PC-9 (cell line): ENCODE data around the gene SPIN2B. TPM values are rescaled to one million over a fixed set of nuclear protein-coding genes. Genes with fewer than 3 reads are reported as not detected.
A peak's percentile ranks its signal among the peaks of the same experiment; 100 is the strongest.
"Not testable (repeated sequence)": the region's sequence is repeated elsewhere in the genome, so short reads cannot be mapped to it uniquely, and the experiment has no call there.

Experiments used
- Bru-seq: library from RNA; stranded (reverse); fragments of 400-500 nt; gene quantifications from one replicate; lab custom pipeline; 2021; lab: Mats Ljungman, UMichigan
- BruChase-seq, 2 experiments: library from RNA; stranded (reverse); fragments of 400-500 nt; gene quantifications; one replicate each; lab custom pipeline; 2021; lab: Mats Ljungman, UMichigan
- BruUV-seq: library from RNA; stranded (reverse); fragments of 400-500 nt; replicated peaks from 2 replicates; lab custom pipeline; 2021; lab: Mats Ljungman, UMichigan
- CTCF ChIA-PET: fragments of 300-600 bp; sonication (Branson Sonifier 250); formaldehyde crosslinking; loops from one replicate; lab custom pipeline; 2022; ENCODE audit warnings: antibody characterized with exemption; lab: Charles Lee
- POLR2A ChIA-PET: fragments of 300-600 bp; sonication (Branson Sonifier 250); formaldehyde crosslinking; loops from one replicate; lab custom pipeline; 2022; ENCODE audit warnings: antibody characterized with exemption; ENCODE audit not compliant: unreplicated experiment; lab: Charles Lee
- DNase-seq, 2 experiments: peaks; one replicate each; pipeline versions ENCODE4 v3.0.0 to v3.0.0-alpha.2; 2015 to 2022; ENCODE audit warnings: mixed read lengths in 1 of 2
- H2AFZ ChIP-seq: fragments of 200-600 bp; sonication (generic); 2 replicates; pipeline ENCODE4 v1.8.1; 2017; ENCODE audit warnings: antibody characterized with exemption
- H3F3A ChIP-seq: fragments of 200-600 bp; sonication (generic); 2 replicates; pipeline ENCODE4 v1.8.1; 2017; ENCODE audit warnings: antibody characterized with exemption, mild to moderate bottlenecking, low read depth; ENCODE audit not compliant: insufficient read depth
- H3K27ac ChIP-seq: fragments of 200-600 bp; sonication (generic); 2 replicates; pipeline ENCODE4 v1.6.1; 2016; ENCODE audit warnings: mixed run types
- H3K27me3 ChIP-seq: fragments of 200-600 bp; sonication (generic); 2 replicates; pipeline ENCODE4 v1.6.1; 2016; ENCODE audit warnings: low read depth, mixed run types; ENCODE audit not compliant: insufficient read depth
- H3K36me3 ChIP-seq: fragments of 200-600 bp; sonication (generic); 2 replicates; pipeline ENCODE4 v1.6.1; 2016; ENCODE audit warnings: low read depth, mixed run types
- H3K4me1 ChIP-seq: fragments of 200-600 bp; sonication (generic); replicated peaks from 2 replicates; pipeline ENCODE4 v1.6.1; 2016; ENCODE audit warnings: mixed run types; ENCODE audit not compliant: insufficient read depth
- H3K4me2 ChIP-seq: fragments of 200-600 bp; sonication (generic); 2 replicates; pipeline ENCODE4 v1.6.1; 2017; ENCODE audit warnings: mixed run types
- H3K4me3 ChIP-seq: fragments of 200-600 bp; sonication (generic); 2 replicates; pipeline ENCODE4 v1.6.1; 2016; ENCODE audit warnings: mixed run types
- H3K79me2 ChIP-seq: fragments of 200-600 bp; sonication (generic); 2 replicates; pipeline ENCODE4 v1.6.1; 2017; ENCODE audit warnings: low read depth, mixed run types
- H3K9me2 ChIP-seq: fragments of 200-600 bp; sonication (generic); 2 replicates; pipeline ENCODE4 v1.8.1; 2017; ENCODE audit warnings: mild to moderate bottlenecking; ENCODE audit not compliant: insufficient read depth
- H3K9me3 ChIP-seq: fragments of 200-600 bp; sonication (generic); 2 replicates; pipeline ENCODE4 v1.8.1; 2016; ENCODE audit warnings: low read depth; ENCODE audit not compliant: insufficient read depth
- H4K20me1 ChIP-seq: fragments of 200-600 bp; sonication (generic); 2 replicates; pipeline ENCODE4 v1.8.1; 2017; ENCODE audit not compliant: insufficient read depth
- EZH2 ChIP-seq: fragments of 200-600 bp; sonication (generic); IDR thresholded peaks from 2 replicates; pipeline ENCODE4 v1.8.0; 2017; ENCODE audit warnings: antibody characterized with exemption, low read depth
- intact Hi-C: fragments of 100-400 bp; cut with micrococcal nuclease; formaldehyde crosslinking; loops from one replicate; pipeline ENCODE4 v1.10.0; 2022; ENCODE audit not compliant: unreplicated experiment
- long read RNA-seq: library from polyadenylated mRNA; stranded (forward); transcript quantifications from one replicate; pipeline ENCODE4 v2.0.0, GENCODE V29; 2022
- total RNA-seq: library from RNA; stranded (reverse); gene quantifications from 2 replicates; pipeline ENCODE4 v1.2.3, GENCODE V29; 2021
- TF ChIP-seq, protein P1 (sequence below): fragments of 200-600 bp; sonication (generic); conservative IDR thresholded peaks from 2 replicates; pipeline ENCODE4 v1.6.1; 2017; ENCODE audit warnings: mixed run types, antibody characterized with exemption, mild to moderate bottlenecking, moderate library complexity

Gene SPIN2B
- total RNA-seq, result 31.2 and 36.0 TPM in 2 replicates
- percentile 67 among the genes with signal in this experiment for Bru-seq, nascent RNA
- BruChase-seq, experiment 1, labeled RNA remaining after a 2-hour chase, result percentile 82 among the genes with signal in this experiment
- percentile 81 among the genes with signal in this experiment for BruChase-seq, experiment 2, labeled RNA remaining after a 6-hour chase
- long read RNA-seq, transcript SPIN2B-203 (3 exons, 725 nt), result minor isoform, 6 of 51 reads
- long read RNA-seq, transcript SPIN2B-202 (2 exons, 1,258 nt), result major isoform, 16 of 51 reads
- long read RNA-seq, partial matches to known transcripts, result 0 of 51 reads
- long read RNA-seq, other reads (novel, unspliced or antisense), result 27 of 51 reads

DNA sequence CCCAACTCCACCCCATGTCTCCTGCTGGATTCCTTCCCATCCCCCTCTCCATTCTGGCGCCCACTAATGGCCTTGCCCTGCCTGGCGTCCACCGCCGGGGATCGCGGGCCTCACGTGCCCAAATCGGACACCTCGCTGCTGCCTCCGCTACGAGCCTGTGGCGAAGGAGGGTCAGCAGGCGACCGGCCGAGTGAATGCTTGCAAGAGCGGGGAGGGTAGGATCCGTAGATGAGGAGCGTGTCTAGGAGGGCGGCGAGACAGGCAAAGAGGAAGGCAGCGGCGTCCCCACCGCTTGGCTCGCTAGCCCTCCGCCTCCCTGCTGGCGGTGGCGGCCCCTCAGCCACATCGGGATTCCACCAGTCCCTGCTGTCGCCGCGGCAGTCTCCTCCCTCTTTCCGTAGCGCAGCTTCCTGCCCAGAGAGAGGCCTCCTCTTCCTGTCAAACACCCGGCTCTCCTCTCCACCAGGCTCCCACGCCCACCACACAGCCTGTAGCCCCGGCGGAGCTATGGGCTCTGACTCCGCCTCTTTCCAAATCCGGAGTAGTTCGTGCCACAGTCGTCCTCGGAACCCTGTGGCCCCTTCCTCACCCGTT is at the start of gene SPIN2B:
Gene SPIN2B, minus strand, starts transcription at position 387 of the 594 bp plus-strand sequence.
- Histone ChIP-seq H3K79me2 (0 out of 2 replicates have a peak, but pooled peaks cover 9% of the 10 kb centered on the region), H3K4me3 (peak within 1 kb of the TSS; percentile 68), H3K9me2 (no peaks in the 10 kb centered on the region), H3K27me3 (no peaks in the 10 kb centered on the region), H4K20me1 (no peaks in the 10 kb centered on the region), H3K27ac (no peak within 1 kb of the TSS), H3K4me1 (no peaks in the 10 kb centered on the region), H3K4me2 (peak within 1 kb of the TSS; percentile 88), H2AFZ (peak within 1 kb of the TSS; percentile 87), H3K36me3 (no peaks in the 10 kb centered on the region), H3K9me3 (no peaks in the 10 kb centered on the region), H3F3A (no peaks in the 10 kb centered on the region)
- intact Hi-C loops, result no loop called here
- CTCF ChIA-PET, result interaction anchor here (0.7 kb wide), 1 partner anchor 877 kb away, joined by 3 read pairs; no protein-coding TSS in a partner anchor
- TF ChIP-seq EZH2, result no peak
- TF ChIP-seq, protein P1, sequence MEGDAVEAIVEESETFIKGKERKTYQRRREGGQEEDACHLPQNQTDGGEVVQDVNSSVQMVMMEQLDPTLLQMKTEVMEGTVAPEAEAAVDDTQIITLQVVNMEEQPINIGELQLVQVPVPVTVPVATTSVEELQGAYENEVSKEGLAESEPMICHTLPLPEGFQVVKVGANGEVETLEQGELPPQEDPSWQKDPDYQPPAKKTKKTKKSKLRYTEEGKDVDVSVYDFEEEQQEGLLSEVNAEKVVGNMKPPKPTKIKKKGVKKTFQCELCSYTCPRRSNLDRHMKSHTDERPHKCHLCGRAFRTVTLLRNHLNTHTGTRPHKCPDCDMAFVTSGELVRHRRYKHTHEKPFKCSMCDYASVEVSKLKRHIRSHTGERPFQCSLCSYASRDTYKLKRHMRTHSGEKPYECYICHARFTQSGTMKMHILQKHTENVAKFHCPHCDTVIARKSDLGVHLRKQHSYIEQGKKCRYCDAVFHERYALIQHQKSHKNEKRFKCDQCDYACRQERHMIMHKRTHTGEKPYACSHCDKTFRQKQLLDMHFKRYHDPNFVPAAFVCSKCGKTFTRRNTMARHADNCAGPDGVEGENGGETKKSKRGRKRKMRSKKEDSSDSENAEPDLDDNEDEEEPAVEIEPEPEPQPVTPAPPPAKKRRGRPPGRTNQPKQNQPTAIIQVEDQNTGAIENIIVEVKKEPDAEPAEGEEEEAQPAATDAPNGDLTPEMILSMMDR, result no peak
- peak; percentile 76 to 93 for DNase-seq
- POLR2A ChIA-PET, result interaction anchor here (0.5 to 0.7 kb wide), 3 partner anchors 60 to 731 kb away, joined by 3 to 4 read pairs (median 3); no protein-coding TSS in a partner anchor
- BruUV-seq, result no TSS peak

DNA sequence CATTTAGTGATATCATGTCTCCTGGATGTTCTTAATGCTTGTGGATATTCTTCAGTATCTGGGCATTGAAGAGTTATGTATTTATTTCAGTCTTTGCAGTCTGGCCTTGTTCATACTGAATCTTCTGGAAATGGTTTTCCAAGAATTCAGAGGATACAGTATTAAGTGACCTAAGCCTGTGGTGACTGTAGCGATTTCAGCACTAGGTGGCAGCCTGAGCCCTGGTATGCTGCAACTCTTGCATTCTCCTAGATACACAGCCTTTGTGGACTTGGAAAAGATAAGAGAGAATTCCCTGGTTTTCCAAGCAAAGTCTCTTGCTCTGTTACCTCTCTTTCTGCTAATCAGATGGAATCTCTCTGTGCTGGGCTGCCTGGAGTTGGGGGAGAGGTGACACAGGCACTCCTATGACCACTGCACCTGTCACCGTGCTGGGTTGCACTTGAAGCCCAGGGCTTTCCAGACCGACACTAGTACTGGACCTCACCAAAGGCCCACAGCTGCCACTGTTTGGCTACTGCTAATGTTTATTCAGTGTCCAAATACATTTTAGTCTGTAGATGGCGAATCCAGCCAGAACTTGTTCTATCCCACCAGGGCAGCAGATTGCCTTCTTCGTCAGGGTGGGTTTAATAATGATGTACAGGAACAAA is 35.2 kb upstream of the SPIN2B start:
- H3K79me2 ChIP-seq, result no peaks in the 10 kb centered on the region
- no peak overlapping the region for H3K4me2 ChIP-seq
- H3K27me3 ChIP-seq, result no peaks in the 10 kb centered on the region
- TF ChIP-seq, protein P1, result peak; percentile 67
- no peak for TF ChIP-seq EZH2
- no peaks in the 10 kb centered on the region for H4K20me1 ChIP-seq
- ChIA-PET CTCF (no interaction called here), POLR2A (no interaction called here)
- BruUV-seq, result no TSS peak
- peak in 1 of 2 experiments; percentile 33 for DNase-seq
- H3K36me3 ChIP-seq, result no peaks in the 10 kb centered on the region
- H3F3A ChIP-seq, result no peaks in the 10 kb centered on the region
- no peak overlapping the region for H2AFZ ChIP-seq
- intact Hi-C loops, result loop anchor here (2.0 to 10.0 kb wide), 4 partner anchors 128 to 762 kb away; partner anchors contain the start of genes FAAH2 and SPIN3
- H3K9me2 ChIP-seq, result no peaks in the 10 kb centered on the region
- no peaks in the 10 kb centered on the region for H3K9me3 ChIP-seq
- no peaks in the 10 kb centered on the region for H3K4me1 ChIP-seq
- no peak overlapping the region for H3K27ac ChIP-seq
- H3K4me3 ChIP-seq, result no peak overlapping the region

DNA sequence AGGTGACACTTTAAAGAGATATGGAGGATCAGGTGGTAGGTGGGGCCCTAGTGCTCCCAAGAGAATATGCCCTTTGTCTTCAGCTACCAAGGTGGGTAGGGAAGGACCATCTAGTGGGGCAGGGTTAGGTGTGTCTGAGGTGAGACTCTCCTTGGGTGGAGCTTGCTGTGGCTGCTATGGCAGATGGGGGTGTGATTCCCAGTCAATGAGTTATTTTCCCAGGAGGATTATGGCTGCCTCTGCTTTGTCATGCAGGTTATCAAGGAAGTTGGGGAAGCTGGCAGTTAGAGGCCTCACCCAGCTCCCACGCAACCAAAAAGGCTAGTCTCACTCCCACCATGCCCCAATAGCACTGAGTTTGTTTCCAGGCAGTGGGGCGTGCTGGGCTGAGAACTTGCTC is 33.8 kb upstream of the SPIN2B start:
- Histone ChIP-seq H3K36me3 (no peaks in the 10 kb centered on the region), H3K4me1 (no peaks in the 10 kb centered on the region), H3K27me3 (no peaks in the 10 kb centered on the region), H3K4me2 (no peak overlapping the region), H3K9me3 (no peaks in the 10 kb centered on the region), H3K27ac (no peak overlapping the region), H3K79me2 (no peaks in the 10 kb centered on the region), H3K9me2 (no peaks in the 10 kb centered on the region), H3F3A (no peaks in the 10 kb centered on the region), H2AFZ (no peak overlapping the region), H4K20me1 (no peaks in the 10 kb centered on the region), H3K4me3 (no peak overlapping the region)
- intact Hi-C loops, result loop anchor here (10.0 kb wide), 3 partner anchors 130 to 390 kb away; partner anchors contain the start of genes FAAH2 and SPIN3
- TF ChIP-seq EZH2, result no peak
- TF ChIP-seq, protein P1, result no peak
- CTCF ChIA-PET, result no interaction called here
- no peak for DNase-seq
- POLR2A ChIA-PET, result no interaction called here
- BruUV-seq, result no TSS peak

DNA sequence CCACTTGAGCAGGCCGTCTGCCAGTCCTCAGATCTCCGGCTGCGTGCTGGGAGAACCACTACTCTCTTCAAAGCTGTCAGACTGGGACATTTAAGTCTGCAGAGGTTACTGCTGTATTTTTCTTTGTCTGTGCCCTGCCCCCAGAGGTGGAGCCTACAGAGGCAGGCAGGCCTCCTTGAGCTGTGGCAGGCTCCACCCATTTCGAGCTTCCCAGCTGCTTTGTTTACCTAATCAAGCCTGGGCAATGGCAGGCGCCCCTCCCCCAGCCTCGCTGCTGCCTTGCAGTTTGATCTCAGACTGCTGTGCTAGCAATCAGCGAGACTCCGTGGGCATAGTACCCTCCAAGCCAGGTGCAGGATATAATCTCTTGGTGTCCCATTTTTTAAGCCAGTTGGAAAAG is 30.9 kb upstream of the SPIN2B start:
- CTCF ChIA-PET, H2AFZ ChIP-seq, BruUV-seq, H3K27me3 ChIP-seq, POLR2A ChIA-PET, H3K4me3 ChIP-seq, H3K4me1 ChIP-seq, H3K9me3 ChIP-seq, H3K36me3 ChIP-seq, H3K9me2 ChIP-seq, H3K79me2 ChIP-seq, DNase-seq, H4K20me1 ChIP-seq, H3F3A ChIP-seq, H3K27ac ChIP-seq, H3K4me2 ChIP-seq: not testable (repeated sequence)
- intact Hi-C loops, result loop anchor here (10.0 kb wide), 3 partner anchors 133 to 387 kb away; partner anchors contain the start of genes FAAH2 and SPIN3
